Activated CD4-positive, alpha-beta T cell treated with anti-CD3 and anti-CD28 coated beads, Interleukin-2, amount 10 ng/mL, durations not matched to agents 24 days and 14 days (primary cell): ENCODE data around the gene DPH6. TPM values are rescaled to one million over a fixed set of nuclear protein-coding genes. Genes with fewer than 3 reads are reported as not detected.
"Not testable (repeated sequence)": the region's sequence is repeated elsewhere in the genome, so short reads cannot be mapped to it uniquely, and the experiment has no call there.

Experiments used
- DNase-seq: peaks from one replicate; pipeline ENCODE4 v3.0.0; 2022
- H3K27ac Mint-ChIP-seq: one replicate; pipeline ENCODE4 v1.8.0; 2022; ENCODE audit warnings: mild to moderate bottlenecking, mixed read lengths
- H3K27me3 Mint-ChIP-seq: one replicate; pipeline ENCODE4 v1.8.0; 2022; ENCODE audit warnings: mixed read lengths
- H3K36me3 Mint-ChIP-seq: one replicate; pipeline ENCODE4 v1.8.0; 2022; ENCODE audit warnings: low read depth, mild to moderate bottlenecking, mixed read lengths
- H3K4me1 Mint-ChIP-seq: one replicate; pipeline ENCODE4 v1.8.0; 2021; ENCODE audit warnings: mixed read lengths
- H3K4me3 Mint-ChIP-seq: one replicate; pipeline ENCODE4 v1.8.0; 2022; ENCODE audit warnings: mild to moderate bottlenecking, moderate library complexity, mixed read lengths
- H3K9me3 Mint-ChIP-seq: one replicate; pipeline ENCODE4 v1.8.0; 2021; ENCODE audit warnings: mixed read lengths
- intact Hi-C: fragments of 100-400 bp; cut with micrococcal nuclease; formaldehyde crosslinking; loops from one replicate; pipeline ENCODE4 v1.15.1; 2023
- total RNA-seq: library from RNA; stranded (reverse); gene quantifications from 2 replicates; pipeline ENCODE4 v1.2.3, GENCODE V29; 2022

Gene DPH6
- total RNA-seq, 1 donor from 2014 or later, result 15.2 TPM

GRCh38 chr15:35455201-35455600 is 90.8 kb downstream of the DPH6 start:
- no peak for DNase-seq
- intact Hi-C loops, result no loop called here
- H3K36me3 Mint-ChIP-seq, result no peaks in the 10 kb centered on the region
- H3K27me3 Mint-ChIP-seq, result no peaks in the 10 kb centered on the region
- no peak overlapping the region for H3K27ac Mint-ChIP-seq
- no peak overlapping the region for H3K4me3 Mint-ChIP-seq
- no peaks in the 10 kb centered on the region for H3K9me3 Mint-ChIP-seq
- H3K4me1 Mint-ChIP-seq, result no peaks in the 10 kb centered on the region

DNA sequence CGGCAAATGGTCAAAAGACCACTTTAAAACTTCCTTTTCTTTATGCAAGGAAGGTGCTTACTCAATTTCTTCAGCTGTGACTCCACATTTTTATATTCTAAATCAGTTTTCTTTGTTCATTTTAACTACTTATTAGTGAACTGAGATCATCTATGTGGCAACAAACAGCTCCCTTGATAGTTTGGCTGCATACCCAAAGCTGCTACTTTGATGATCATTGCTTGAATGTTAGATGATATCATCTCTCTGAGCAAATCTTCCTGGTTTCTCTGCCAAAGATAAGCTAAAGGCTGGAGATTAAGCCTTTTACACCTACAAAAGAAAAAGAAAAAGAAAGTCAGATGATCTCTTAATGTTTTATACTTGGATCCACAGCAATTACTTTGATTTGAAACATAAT is 95.5 kb downstream of the DPH6 start:
- intact Hi-C loops, result no loop called here
- H3K27me3 Mint-ChIP-seq, result no peaks in the 10 kb centered on the region
- no peaks in the 10 kb centered on the region for H3K4me1 Mint-ChIP-seq
- H3K4me3 Mint-ChIP-seq, result no peak overlapping the region
- DNase-seq, result no peak
- H3K9me3 Mint-ChIP-seq, result no peaks in the 10 kb centered on the region
- H3K36me3 Mint-ChIP-seq, result no peaks in the 10 kb centered on the region
- H3K27ac Mint-ChIP-seq, result no peak overlapping the region

GRCh38 chr15:35448294-35448693 is 97.7 kb downstream of the DPH6 start:
- Mint-ChIP-seq H3K27me3 (no peaks in the 10 kb centered on the region), H3K27ac (no peak overlapping the region), H3K4me3 (no peak overlapping the region), H3K36me3 (no peaks in the 10 kb centered on the region), H3K4me1 (no peaks in the 10 kb centered on the region), H3K9me3 (no peaks in the 10 kb centered on the region)
- no peak for DNase-seq
- intact Hi-C loops, result loop anchor here (10.0 kb wide), 1 partner anchor 373 kb away; no protein-coding TSS in a partner anchor

DNA sequence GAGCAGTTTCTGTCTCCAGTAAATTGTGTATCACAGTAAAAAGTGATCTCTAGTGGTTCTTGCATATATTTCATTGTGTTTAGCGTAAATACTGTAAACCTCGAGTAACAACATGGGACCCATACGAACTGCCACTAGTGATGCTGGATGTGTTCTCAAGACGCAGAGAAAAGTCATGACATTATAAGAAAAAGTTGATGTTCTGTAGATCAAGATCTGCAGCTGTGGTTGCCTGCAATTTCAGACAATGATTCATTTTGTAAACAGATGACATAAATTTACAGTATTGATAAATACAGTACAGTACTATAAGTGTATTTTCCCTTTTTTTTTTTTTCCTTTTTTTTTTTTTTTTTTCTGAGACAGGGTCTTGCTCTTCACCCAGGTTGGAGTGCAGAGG is 100.1 kb downstream of the DPH6 start:
- intact Hi-C loops, result loop anchor here (2.0 to 10.0 kb wide), 2 partner anchors 157 to 371 kb away; no protein-coding TSS in a partner anchor
- Mint-ChIP-seq H3K27me3 (no peaks in the 10 kb centered on the region), H3K4me1 (no peaks in the 10 kb centered on the region), H3K9me3 (no peaks in the 10 kb centered on the region), H3K4me3 (no peak overlapping the region), H3K27ac (no peak overlapping the region), H3K36me3 (no peaks in the 10 kb centered on the region)
- no peak for DNase-seq

GRCh38 chr15:35444557-35445204 is 101.3 kb downstream of the DPH6 start:
- Mint-ChIP-seq H3K9me3 (no peaks in the 10 kb centered on the region), H3K36me3 (no peaks in the 10 kb centered on the region), H3K27ac (no peak overlapping the region), H3K4me1 (no peaks in the 10 kb centered on the region), H3K27me3 (no peaks in the 10 kb centered on the region), H3K4me3 (no peak overlapping the region)
- no peak for DNase-seq
- intact Hi-C loops, result loop anchor here (2.0 to 10.0 kb wide), 2 partner anchors 156 to 370 kb away; no protein-coding TSS in a partner anchor

DNA sequence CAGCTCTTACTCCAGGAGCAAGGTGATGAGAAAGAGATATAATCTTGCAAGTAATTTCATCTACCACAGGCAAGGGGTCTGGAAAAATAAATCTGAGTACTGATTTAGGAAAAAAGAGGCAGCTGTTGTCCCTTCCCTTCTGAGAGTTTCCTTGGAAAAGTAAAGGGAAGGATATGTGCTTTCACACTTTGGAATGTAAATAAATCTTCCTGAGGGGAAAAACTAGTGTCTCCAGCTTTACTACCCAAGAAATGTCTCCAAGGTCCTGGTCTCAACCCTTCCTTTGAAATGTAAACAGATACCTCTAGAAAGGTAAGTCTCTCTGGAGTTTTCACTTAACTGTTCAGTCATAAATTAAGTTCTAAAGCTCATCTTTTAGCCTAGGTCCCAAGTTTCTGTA is 102.6 kb downstream of the DPH6 start:
- intact Hi-C loops, result loop anchor here (10.0 kb wide), 1 partner anchor 369 kb away; no protein-coding TSS in a partner anchor
- Mint-ChIP-seq H3K4me3 (no peak overlapping the region), H3K36me3 (no peaks in the 10 kb centered on the region), H3K4me1 (no peaks in the 10 kb centered on the region), H3K9me3 (no peaks in the 10 kb centered on the region), H3K27me3 (no peaks in the 10 kb centered on the region), H3K27ac (no peak overlapping the region)
- no peak for DNase-seq

GRCh38 chr15:35442742-35443141 is 103.2 kb downstream of the DPH6 start:
- intact Hi-C loops, result loop anchor here (10.0 kb wide), 1 partner anchor 368 kb away; no protein-coding TSS in a partner anchor
- no peak for DNase-seq
- Mint-ChIP-seq H3K4me3 (no peak overlapping the region), H3K27ac (no peak overlapping the region), H3K27me3 (no peaks in the 10 kb centered on the region), H3K36me3 (no peaks in the 10 kb centered on the region), H3K4me1 (no peaks in the 10 kb centered on the region), H3K9me3 (no peaks in the 10 kb centered on the region)

DNA sequence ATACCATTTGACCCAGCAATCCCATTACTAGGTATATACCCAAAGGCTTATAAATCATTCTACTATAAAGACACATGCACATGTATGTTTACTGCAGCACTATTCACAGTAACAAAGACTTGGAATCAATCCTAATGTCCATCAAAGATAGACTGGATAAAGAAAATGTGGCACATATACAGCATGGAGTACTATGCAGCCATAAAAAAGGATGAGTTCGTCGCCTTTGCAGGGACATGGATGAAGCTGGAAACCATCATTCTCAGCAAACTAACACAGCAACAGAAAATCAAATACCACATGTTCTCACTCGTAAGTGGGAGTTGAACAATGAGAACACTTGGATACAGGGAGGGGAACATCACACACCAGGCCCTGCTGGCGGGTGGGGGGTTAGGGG is 104.7 kb downstream of the DPH6 start:
- H3K36me3 Mint-ChIP-seq, result not testable (repeated sequence)
- intact Hi-C loops, result loop anchor here (10.0 kb wide), 1 partner anchor 366 kb away; no protein-coding TSS in a partner anchor

DNA sequence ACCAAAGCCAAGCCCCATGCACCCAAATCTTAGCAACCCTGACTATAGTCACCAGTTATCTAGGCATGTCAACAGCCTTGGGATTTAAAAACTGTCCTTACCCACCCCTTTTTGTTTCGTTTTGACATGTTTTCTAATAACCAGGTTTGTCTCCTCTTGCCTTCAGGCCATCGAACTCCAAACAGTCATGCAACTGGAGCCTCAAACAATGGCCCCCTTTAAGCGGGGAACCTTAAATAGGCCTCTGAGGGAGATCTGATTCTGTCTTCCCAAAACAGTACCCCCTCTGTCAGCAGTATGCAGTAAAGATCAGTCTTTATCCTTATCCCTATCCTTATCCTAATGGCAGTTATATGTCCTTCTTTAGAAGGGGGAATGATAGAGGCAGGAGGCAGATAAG is 105.7 kb downstream of the DPH6 start:
- DNase-seq, result no peak
- Mint-ChIP-seq H3K9me3 (no peaks in the 10 kb centered on the region), H3K27me3 (no peaks in the 10 kb centered on the region), H3K27ac (no peak overlapping the region), H3K4me3 (no peak overlapping the region), H3K4me1 (no peaks in the 10 kb centered on the region), H3K36me3 (no peaks in the 10 kb centered on the region)
- intact Hi-C loops, result loop anchor here (10.0 kb wide), 1 partner anchor 365 kb away; no protein-coding TSS in a partner anchor

More for the DNA sequence above, 104.7 kb downstream of the DPH6 start:
- not testable (repeated sequence) for H3K4me3 Mint-ChIP-seq, H3K27me3 Mint-ChIP-seq, DNase-seq, H3K4me1 Mint-ChIP-seq, H3K27ac Mint-ChIP-seq, H3K9me3 Mint-ChIP-seq

DNA sequence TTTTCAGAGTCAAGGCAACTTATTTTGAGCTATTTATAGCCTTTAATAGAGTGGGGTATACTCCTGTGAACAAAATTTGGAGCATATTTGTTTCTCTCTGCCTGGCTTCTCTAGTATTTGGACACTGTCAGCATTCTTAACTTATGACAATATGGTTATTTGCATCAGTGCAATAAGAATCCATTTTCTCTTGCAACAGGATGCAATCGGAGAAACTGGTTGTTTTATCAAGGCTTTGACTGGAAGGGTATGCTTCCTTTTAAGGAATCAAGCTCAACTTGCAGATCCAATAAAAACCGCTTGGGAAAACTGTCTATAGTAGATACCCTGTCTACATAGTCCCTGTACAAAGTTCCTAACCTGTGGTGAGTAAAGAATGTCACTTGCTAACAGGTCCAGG is 106.7 kb downstream of the DPH6 start:
- Mint-ChIP-seq H3K36me3 (no peaks in the 10 kb centered on the region), H3K4me1 (no peaks in the 10 kb centered on the region), H3K9me3 (no peaks in the 10 kb centered on the region), H3K27me3 (no peaks in the 10 kb centered on the region), H3K27ac (no peak overlapping the region), H3K4me3 (no peak overlapping the region)
- no peak for DNase-seq
- intact Hi-C loops, result no loop called here

- no peaks in the 10 kb centered on the region for H3K4me1 Mint-ChIP-seq
- H3K27me3 Mint-ChIP-seq, result no peaks in the 10 kb centered on the region
- H3K27ac Mint-ChIP-seq, result no peak overlapping the region
- peaks cover 4% of the 10 kb centered on the region for H3K9me3 Mint-ChIP-seq
- intact Hi-C loops, result no loop called here
- DNase-seq, result no peak
- no peak overlapping the region for H3K4me3 Mint-ChIP-seq
- no peaks in the 10 kb centered on the region for H3K36me3 Mint-ChIP-seq
Measured at GRCh38 chr15:35437157-35437556, 108.8 kb downstream of the DPH6 start.

GRCh38 chr15:35436422-35436821 is 109.5 kb downstream of the DPH6 start:
- H3K27me3 Mint-ChIP-seq, result no peaks in the 10 kb centered on the region
- H3K27ac Mint-ChIP-seq, result no peak overlapping the region
- H3K36me3 Mint-ChIP-seq, result no peaks in the 10 kb centered on the region
- no peak overlapping the region for H3K4me3 Mint-ChIP-seq
- intact Hi-C loops, result no loop called here
- H3K4me1 Mint-ChIP-seq, result no peaks in the 10 kb centered on the region
- H3K9me3 Mint-ChIP-seq, result peaks cover 4% of the 10 kb centered on the region
- no peak for DNase-seq

- Mint-ChIP-seq H3K27ac (no peak overlapping the region), H3K9me3 (peaks cover 4% of the 10 kb centered on the region), H3K36me3 (no peaks in the 10 kb centered on the region), H3K4me3 (no peak overlapping the region), H3K27me3 (no peaks in the 10 kb centered on the region), H3K4me1 (no peaks in the 10 kb centered on the region)
- intact Hi-C loops, result no loop called here
- DNase-seq, result no peak
Measured at GRCh38 chr15:35431281-35431680, 114.7 kb downstream of the DPH6 start.

GRCh38 chr15:35430301-35430700 is 115.7 kb downstream of the DPH6 start:
- no peak for DNase-seq
- no peak overlapping the region for H3K4me3 Mint-ChIP-seq
- intact Hi-C loops, result no loop called here
- H3K4me1 Mint-ChIP-seq, result no peaks in the 10 kb centered on the region
- no peaks in the 10 kb centered on the region for H3K36me3 Mint-ChIP-seq
- no peak overlapping the region for H3K27ac Mint-ChIP-seq
- peaks cover 4% of the 10 kb centered on the region for H3K9me3 Mint-ChIP-seq
- no peaks in the 10 kb centered on the region for H3K27me3 Mint-ChIP-seq

GRCh38 chr15:35427496-35427895 is 118.5 kb downstream of the DPH6 start:
- H3K27me3 Mint-ChIP-seq, result no peaks in the 10 kb centered on the region
- no peak overlapping the region for H3K4me3 Mint-ChIP-seq
- H3K4me1 Mint-ChIP-seq, result no peaks in the 10 kb centered on the region
- H3K9me3 Mint-ChIP-seq, result no peaks in the 10 kb centered on the region
- no peak overlapping the region for H3K27ac Mint-ChIP-seq
- no peaks in the 10 kb centered on the region for H3K36me3 Mint-ChIP-seq
- intact Hi-C loops, result no loop called here
- no peak for DNase-seq
